Measurements from ENCODE around the gene FAM184B.

Gene FAM184B

DNA sequence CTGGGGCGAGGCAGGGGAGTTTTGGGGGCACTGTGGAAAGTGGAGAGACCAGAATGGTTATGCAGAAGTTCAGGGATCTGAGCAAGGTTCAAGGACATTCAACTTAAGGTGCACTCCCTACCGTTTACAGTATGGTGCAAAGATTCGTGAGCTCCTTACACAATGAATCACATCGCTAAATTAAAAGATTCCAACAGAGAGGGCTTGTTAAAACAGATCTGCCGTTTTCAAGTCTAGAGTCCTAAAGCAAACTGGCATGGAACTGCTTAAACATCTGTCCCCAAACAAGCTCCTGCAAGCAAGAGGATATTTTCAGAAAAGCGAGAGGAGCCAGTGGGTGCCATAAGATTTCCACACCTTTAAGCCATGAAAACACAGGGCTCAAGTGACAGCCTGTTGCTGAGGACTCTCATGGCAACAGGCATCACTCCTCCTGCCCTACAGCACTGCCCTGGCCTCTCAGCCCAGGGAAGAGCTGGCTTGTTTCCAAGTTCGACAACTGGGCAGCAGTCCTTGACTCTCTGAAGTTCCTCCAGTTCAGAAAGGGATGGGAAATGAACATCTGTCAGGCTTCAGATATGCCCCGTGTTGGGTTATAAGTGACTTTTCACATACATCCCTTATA lies 10.0 kb downstream of the FAM184B start:
- DNase-seq = no peak

GRCh38 chr4:17770845-17771244 lies 10.6 kb downstream of the FAM184B start:
- no peak for DNase-seq

- DNase-seq = no peak
Measured at GRCh38 chr4:17769406-17770174, 11.8 kb downstream of the FAM184B start.

DNA sequence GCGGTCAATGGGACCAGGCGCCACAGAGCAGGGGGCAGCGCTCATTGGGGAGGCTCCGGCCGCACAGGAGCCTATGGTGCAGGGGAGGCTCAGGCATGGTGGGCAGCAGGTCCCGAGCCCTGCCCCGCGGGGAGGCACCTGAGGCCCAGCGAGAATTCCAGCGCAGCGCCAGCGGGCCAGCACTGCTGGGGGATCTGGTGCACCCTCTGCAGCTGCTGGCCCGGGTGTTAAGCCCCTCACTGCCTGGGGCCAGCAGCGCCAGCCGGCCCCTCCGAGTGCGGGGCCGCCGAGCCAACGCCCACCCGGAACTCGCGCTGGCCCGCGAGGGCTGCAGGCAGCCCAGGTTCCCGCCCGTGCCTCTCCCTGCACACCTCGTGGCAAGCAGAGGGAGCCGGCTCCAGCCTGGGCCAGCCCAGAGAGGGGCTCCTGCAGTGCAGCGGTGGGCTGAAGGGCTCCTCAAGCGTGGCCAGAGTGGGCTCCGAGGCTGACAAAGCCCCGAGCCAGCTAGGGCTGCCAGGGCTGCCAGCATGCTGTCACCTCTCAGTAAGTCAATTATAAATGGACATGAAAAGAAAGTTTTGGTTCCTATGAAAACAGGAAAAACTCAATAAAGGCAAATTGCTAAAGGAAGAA lies 14.5 kb downstream of the FAM184B start:
- DNase-seq = no peak

- DNase-seq = no peak
Measured at GRCh38 chr4:17765514-17766286, 15.7 kb downstream of the FAM184B start.

DNA sequence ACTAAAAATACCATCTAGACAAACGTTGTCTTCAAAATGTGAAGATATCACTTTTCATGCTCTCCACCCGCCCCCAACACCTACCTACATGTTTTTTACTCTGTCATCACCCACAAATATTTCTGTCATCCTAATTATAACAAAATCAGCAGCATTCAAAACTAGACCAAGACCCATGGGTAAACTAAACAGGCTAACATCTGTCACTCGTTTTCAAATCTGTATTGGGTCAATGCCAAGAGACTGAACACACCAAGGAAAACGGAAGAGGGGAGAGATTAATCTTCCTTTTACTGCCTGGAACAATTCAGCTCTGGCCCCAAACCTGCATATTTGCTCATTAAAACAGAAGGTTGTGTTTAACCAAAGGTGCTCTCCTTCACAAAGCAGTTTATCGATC lies 17.5 kb downstream of the FAM184B start:
- DNase-seq = no peak

DNA sequence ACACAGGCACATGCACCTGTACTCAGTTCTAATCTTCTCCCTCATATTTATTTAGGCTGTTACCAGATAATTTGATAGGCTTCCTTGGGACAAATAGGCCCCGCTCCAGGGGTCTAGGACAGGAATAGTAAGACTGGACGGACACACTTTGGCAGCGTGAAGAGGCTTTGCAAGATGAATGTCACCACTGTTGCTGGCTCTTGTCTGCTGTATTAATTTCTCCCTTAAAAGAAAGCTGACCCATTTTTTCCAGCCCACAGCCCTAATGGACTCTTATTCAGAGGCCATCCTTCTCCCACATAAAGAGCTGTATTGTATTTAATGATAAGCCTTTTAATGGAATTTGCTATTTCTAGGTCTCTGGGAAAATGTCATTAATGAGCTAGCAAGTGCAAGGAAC lies 18.0 kb downstream of the FAM184B start:
- no peak for DNase-seq

DNA sequence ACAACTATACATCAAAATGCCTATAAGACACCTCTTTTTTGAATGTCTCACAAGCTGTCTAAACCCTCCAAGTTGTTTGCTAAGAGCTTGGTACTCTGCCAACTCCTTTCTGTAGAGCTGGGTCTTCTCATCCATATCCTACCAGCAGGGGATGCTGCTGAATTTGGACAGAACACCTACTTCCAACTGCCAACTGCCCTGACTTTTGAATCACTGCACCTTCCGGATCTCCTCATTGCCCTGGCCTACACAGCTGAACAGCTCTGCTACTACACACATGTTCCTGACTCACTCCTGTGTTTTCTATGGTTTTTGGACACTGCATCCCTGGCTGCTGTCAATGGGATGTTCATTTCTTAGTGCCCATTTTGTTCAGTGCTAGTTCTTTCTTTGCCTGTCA lies 18.7 kb downstream of the FAM184B start:
- DNase-seq = no peak

DNA sequence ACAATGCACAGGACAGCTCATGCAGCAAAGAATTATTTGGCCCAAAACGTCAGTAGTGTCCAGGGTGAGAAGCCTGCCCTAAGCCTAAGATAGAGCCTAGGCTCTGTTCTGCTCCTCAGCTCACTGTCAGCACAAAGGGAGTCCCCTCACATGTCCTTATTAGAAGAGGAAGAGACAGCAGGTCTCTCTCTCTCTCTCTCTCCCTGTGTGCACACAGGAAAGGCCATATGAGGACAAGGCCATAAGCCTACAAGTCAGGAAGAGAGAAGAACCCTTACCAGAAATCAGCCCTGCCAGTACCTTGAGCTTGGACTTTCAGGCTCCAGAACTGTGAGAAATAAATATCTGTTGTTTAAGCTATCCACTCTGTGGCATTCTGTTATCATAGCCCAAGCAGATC lies 20.4 kb downstream of the FAM184B start:
- no peak for DNase-seq

DNA sequence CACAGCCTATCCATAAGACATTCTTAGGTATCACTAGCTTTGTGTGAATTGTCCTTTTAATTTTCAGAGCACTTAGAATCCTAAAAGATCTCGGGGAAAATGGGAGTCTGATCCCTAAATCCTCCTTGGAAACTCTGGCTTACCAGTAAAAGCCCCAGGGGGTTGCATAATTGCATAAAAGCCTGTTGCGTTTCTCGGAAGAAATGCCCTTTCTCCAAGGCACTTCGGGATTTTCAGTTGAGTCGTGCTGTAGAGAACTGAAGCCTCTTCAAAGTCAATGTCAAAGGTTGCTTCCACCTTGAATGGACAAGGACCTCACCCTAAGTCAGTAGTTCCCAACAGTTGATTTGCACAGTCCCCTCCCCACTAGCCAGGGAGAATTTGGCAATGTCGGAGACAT lies 20.8 kb downstream of the FAM184B start:
- no peak for DNase-seq

- no peak for DNase-seq
Measured at GRCh38 chr4:17758485-17758884, 22.9 kb downstream of the FAM184B start.

- DNase-seq = no peak
Measured at GRCh38 chr4:17757621-17758020, 23.8 kb downstream of the FAM184B start.

DNA sequence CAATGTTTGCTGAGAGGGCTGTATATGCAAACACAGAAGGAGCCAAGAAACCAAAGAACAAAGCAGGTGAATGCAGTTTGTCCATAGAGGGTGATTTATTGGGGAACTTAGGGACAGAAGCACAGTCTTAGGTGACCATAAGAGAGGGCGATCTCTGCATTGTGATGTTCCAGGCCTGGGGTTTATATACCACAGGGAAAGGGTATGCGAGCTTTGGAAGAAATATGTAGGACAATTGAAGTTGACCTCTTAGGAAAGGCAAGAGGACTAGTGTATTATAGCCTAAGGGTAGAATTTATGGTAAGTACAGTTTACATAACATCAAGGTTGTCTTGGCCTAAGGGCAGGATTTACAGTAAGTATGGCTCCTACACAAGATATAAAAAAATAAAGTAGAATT lies 27.8 kb downstream of the FAM184B start:
- no peak for DNase-seq

GRCh38 chr4:17740702-17741101 lies 40.7 kb downstream of the FAM184B start:
- DNase-seq = no peak

DNA sequence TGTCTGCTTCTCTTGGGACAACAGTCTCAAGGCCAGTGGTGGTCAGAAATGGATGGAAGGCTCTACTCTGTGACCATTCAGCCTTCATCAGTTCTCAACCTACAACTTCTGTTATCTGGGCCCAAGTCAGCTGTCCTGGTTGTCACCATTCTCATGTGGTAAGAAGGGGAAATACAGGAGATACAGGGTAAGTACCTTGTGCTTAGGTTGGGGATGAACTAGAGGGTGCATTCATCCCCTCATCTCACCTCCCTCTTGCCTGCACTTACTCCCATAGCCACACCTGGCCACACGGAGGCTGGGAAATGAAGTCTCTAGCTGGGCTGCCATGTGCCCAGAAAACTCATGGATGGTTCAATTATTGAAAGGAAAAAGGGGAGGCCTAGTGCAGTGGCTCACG lies 44.9 kb downstream of the FAM184B start:
- DNase-seq = no peak

DNA sequence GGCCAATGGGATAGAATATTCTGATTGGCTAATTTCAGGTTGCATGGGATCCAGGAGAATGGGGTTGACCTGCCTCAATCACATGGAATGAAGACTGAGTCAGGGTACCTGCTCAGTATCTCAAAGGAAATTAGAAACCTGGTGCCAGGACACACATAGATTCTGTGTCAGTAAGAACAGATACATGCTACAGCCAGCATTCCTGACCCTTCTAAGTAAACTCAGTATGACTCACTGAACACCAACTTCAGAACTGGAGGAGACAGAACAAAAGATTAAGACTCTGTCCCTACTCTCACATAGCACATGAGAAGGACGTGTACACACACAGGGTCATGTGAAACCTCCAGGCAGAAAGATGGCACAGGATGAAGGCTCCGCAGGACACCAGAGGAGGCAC lies 54.5 kb downstream of the FAM184B start:
- no peak for DNase-seq

GRCh38 chr4:17723648-17724047 lies 57.8 kb downstream of the FAM184B start:
- no peak for DNase-seq

DNA sequence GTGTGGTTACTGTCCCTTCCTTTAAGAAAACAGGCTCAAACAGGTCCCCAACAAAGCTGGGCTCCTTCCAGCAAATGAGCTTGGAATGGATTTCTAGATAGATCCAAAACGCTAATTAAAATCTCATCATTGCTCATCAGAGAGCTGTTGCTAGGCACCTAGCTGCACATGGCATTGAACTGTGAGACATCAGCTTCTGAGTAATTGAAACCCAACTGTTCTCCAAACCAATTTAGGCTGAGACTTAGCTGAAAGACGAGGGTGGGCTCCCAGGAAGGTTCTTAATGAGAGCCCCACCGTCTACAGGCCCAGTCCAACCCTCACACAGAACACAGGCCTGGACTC lies 59.1 kb downstream of the FAM184B start:
- no peak for DNase-seq

- no peak for DNase-seq
Measured at GRCh38 chr4:17721496-17722355, 59.7 kb downstream of the FAM184B start.

- DNase-seq = no peak
Measured at GRCh38 chr4:17719106-17719505, 62.3 kb downstream of the FAM184B start.

DNA sequence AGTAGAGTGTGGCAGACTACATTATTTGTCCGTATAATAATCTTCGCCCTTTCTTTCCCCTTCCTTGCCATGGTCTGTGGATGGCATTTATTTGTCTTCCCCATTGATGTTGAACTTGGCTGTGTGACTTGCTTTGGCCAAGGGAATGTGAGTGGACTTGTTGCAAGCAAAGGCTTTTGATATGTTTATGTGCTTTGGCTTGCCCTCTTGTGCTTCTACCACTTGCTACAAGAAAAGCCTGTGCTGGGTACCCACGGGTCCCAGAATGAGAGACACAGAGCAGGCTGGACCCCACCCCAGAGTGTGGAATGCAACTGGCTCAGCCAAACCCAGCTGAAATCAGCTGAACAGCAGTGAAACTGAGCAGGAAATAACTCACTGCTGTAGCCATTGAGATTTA lies 63.0 kb downstream of the FAM184B start:
- DNase-seq = no peak

DNA sequence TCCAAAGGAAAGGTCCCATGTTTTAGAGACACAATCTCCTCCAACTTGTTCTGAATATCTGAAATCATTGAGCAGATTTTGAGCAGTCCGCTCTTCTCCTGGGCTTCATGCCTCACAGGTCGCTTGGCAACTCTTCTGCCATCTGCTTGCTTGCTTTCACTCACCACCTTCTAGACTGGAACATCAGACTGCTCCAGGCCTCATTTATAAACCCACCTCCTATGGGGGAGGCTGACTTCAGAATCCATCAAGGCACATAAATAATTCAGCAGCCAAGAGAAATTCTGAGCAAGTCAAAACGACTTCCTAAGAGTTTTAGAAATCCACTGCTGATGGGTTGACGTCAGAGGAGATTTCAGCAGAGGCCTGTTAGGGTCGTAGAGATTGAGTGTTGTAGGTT lies 64.1 kb downstream of the FAM184B start:
- DNase-seq = no peak

DNA sequence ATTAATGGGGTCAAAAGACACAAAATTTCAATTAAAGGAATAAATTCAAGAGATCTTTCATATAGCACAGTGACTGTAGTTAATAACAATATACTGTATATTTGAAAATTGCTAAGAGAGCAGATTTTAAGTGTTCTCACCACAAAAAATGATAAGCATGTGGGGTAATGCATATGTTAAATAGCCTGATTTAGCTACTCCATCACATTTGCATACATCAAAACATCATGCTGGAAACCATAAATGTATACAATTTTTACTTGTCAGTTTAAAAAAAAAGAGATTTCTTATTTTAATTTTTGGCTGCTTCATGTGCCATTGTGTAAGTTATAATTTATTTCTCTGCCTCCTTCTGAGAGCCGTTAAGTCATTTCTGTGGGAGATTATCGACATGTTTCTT lies 65.9 kb downstream of the FAM184B start:
- no peak for DNase-seq
